PC-9 (cell line): Measurements from ENCODE around the gene SHROOM3. TPM values are rescaled to one million over a fixed set of nuclear protein-coding genes. Genes with fewer than 3 reads are reported as not detected.
A peak's percentile ranks its signal among the peaks of the same experiment; 100 is the strongest.

Experiments
- BruUV-seq: library from RNA; stranded (reverse); fragments of 400-500 nt; replicated peaks from 2 replicates; lab custom pipeline; 2021; lab: Mats Ljungman, UMichigan
- CTCF ChIA-PET: fragments of 300-600 bp; sonication (Branson Sonifier 250); formaldehyde crosslinking; loops from one replicate; lab custom pipeline; 2022; ENCODE audit warnings: antibody characterized with exemption; lab: Charles Lee
- POLR2A ChIA-PET: fragments of 300-600 bp; sonication (Branson Sonifier 250); formaldehyde crosslinking; loops from one replicate; lab custom pipeline; 2022; ENCODE audit warnings: antibody characterized with exemption; ENCODE audit not compliant: unreplicated experiment; lab: Charles Lee
- DNase-seq, 2 experiments: peaks; one replicate each; pipeline versions ENCODE4 v3.0.0 to v3.0.0-alpha.2; 2015 to 2022; ENCODE audit warnings: mixed read lengths in 1 of 2
- H2AFZ ChIP-seq: fragments of 200-600 bp; sonication (generic); 2 replicates; pipeline ENCODE4 v1.8.1; 2017; ENCODE audit warnings: antibody characterized with exemption
- H3F3A ChIP-seq: fragments of 200-600 bp; sonication (generic); 2 replicates; pipeline ENCODE4 v1.8.1; 2017; ENCODE audit warnings: antibody characterized with exemption, mild to moderate bottlenecking, low read depth; ENCODE audit not compliant: insufficient read depth
- H3K27ac ChIP-seq: fragments of 200-600 bp; sonication (generic); 2 replicates; pipeline ENCODE4 v1.6.1; 2016; ENCODE audit warnings: mixed run types
- H3K27me3 ChIP-seq: fragments of 200-600 bp; sonication (generic); 2 replicates; pipeline ENCODE4 v1.6.1; 2016; ENCODE audit warnings: low read depth, mixed run types; ENCODE audit not compliant: insufficient read depth
- H3K36me3 ChIP-seq: fragments of 200-600 bp; sonication (generic); 2 replicates; pipeline ENCODE4 v1.6.1; 2016; ENCODE audit warnings: low read depth, mixed run types
- H3K4me1 ChIP-seq: fragments of 200-600 bp; sonication (generic); replicated peaks from 2 replicates; pipeline ENCODE4 v1.6.1; 2016; ENCODE audit warnings: mixed run types; ENCODE audit not compliant: insufficient read depth
- H3K4me2 ChIP-seq: fragments of 200-600 bp; sonication (generic); 2 replicates; pipeline ENCODE4 v1.6.1; 2017; ENCODE audit warnings: mixed run types
- H3K4me3 ChIP-seq: fragments of 200-600 bp; sonication (generic); 2 replicates; pipeline ENCODE4 v1.6.1; 2016; ENCODE audit warnings: mixed run types
- H3K79me2 ChIP-seq: fragments of 200-600 bp; sonication (generic); 2 replicates; pipeline ENCODE4 v1.6.1; 2017; ENCODE audit warnings: low read depth, mixed run types
- H3K9me2 ChIP-seq: fragments of 200-600 bp; sonication (generic); 2 replicates; pipeline ENCODE4 v1.8.1; 2017; ENCODE audit warnings: mild to moderate bottlenecking; ENCODE audit not compliant: insufficient read depth
- H3K9me3 ChIP-seq: fragments of 200-600 bp; sonication (generic); 2 replicates; pipeline ENCODE4 v1.8.1; 2016; ENCODE audit warnings: low read depth; ENCODE audit not compliant: insufficient read depth
- H4K20me1 ChIP-seq: fragments of 200-600 bp; sonication (generic); 2 replicates; pipeline ENCODE4 v1.8.1; 2017; ENCODE audit not compliant: insufficient read depth
- CTCF ChIP-seq: fragments of 200-600 bp; sonication (generic); conservative IDR thresholded peaks from 2 replicates; pipeline ENCODE4 v1.6.1; 2017; ENCODE audit warnings: mixed run types, antibody characterized with exemption, mild to moderate bottlenecking, moderate library complexity
- EZH2 ChIP-seq: fragments of 200-600 bp; sonication (generic); IDR thresholded peaks from 2 replicates; pipeline ENCODE4 v1.8.0; 2017; ENCODE audit warnings: antibody characterized with exemption, low read depth
- intact Hi-C: fragments of 100-400 bp; cut with micrococcal nuclease; formaldehyde crosslinking; loops from one replicate; pipeline ENCODE4 v1.10.0; 2022; ENCODE audit not compliant: unreplicated experiment
- total RNA-seq: library from RNA; stranded (reverse); gene quantifications from 2 replicates; pipeline ENCODE4 v1.2.3, GENCODE V29; 2021

The SHROOM3 gene
- total RNA-seq, 1 experiment from 2014 or later = 44.3 TPM

GRCh38 chr4:76628251-76628650, 193.2 kb downstream of the SHROOM3 start:
- no peak overlapping the region for H3K4me2 ChIP-seq
- no TSS peak for BruUV-seq
- H3K36me3 ChIP-seq = no peaks in the 10 kb centered on the region
- H3K79me2 ChIP-seq = no peaks in the 10 kb centered on the region
- no peak overlapping the region for H2AFZ ChIP-seq
- H3K9me3 ChIP-seq = no peaks in the 10 kb centered on the region
- peaks cover 6% of the 10 kb centered on the region for H3F3A ChIP-seq
- H3K9me2 ChIP-seq = no peaks in the 10 kb centered on the region
- H3K27ac ChIP-seq = no peak overlapping the region
- CTCF ChIA-PET = no interaction called here
- H3K4me3 ChIP-seq = no peak overlapping the region
- no peak for TF ChIP-seq CTCF
- TF ChIP-seq EZH2 = no peak
- no peaks in the 10 kb centered on the region for H4K20me1 ChIP-seq
- intact Hi-C loops = no loop called here
- no peaks in the 10 kb centered on the region for H3K27me3 ChIP-seq
- DNase-seq = no peak
- H3K4me1 ChIP-seq = peaks cover 18% of the 10 kb centered on the region
- POLR2A ChIA-PET = interaction anchor here (0.7 kb wide), 1 partner anchor 17 kb away, joined by 36 read pairs; no protein-coding TSS in a partner anchor

GRCh38 chr4:76630741-76631140, 195.7 kb downstream of the SHROOM3 start:
- Histone ChIP-seq H3K4me2 (no peak overlapping the region), H3K36me3 (no peaks in the 10 kb centered on the region), H3K4me1 (peaks cover 22% of the 10 kb centered on the region), H3K9me2 (no peaks in the 10 kb centered on the region), H3K9me3 (no peaks in the 10 kb centered on the region), H3K27me3 (no peaks in the 10 kb centered on the region), H2AFZ (no peak overlapping the region), H3K27ac (no peak overlapping the region), H3K4me3 (no peak overlapping the region), H3F3A (peaks cover 7% of the 10 kb centered on the region; the same call in 1 of the 2 replicates), H4K20me1 (no peaks in the 10 kb centered on the region), H3K79me2 (no peaks in the 10 kb centered on the region)
- no peak for TF ChIP-seq EZH2
- no peak for TF ChIP-seq CTCF
- ChIA-PET POLR2A (no interaction called here), CTCF (no interaction called here)
- intact Hi-C loops = no loop called here
- BruUV-seq = no TSS peak
- DNase-seq = no peak

DNA sequence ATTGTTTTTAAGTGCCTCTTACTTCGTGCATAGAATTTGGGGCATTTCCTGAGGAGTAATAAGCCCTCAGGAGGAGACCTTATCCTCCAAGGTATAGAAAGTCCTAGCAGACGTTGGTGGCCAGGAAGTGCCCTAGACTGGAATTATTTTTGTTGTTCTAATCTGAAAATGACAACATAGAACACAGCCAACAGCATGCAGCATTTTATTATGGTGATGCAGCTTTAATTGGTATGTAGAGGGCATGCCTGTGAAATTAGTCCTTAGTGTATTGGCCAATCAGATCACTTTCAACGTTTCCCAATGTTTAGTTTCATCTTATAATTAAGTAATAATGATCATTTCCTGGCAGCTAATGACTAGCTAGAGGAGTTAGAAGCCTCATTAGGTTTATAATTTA, 199.2 kb downstream of the SHROOM3 start:
- Histone ChIP-seq H3K4me1 (peaks cover 57% of the 10 kb centered on the region), H3K27ac (peak overlapping the region; percentile 76), H3K4me3 (peak overlapping the region; percentile 28; the same call in 1 of the 2 replicates), H3K79me2 (no peaks in the 10 kb centered on the region), H3K9me2 (no peaks in the 10 kb centered on the region), H3F3A (peaks cover 22% of the 10 kb centered on the region; the same call in 1 of the 2 replicates), H2AFZ (no peak overlapping the region; the same call in 1 of the 2 replicates), H3K4me2 (peak overlapping the region; percentile 72), H4K20me1 (no peaks in the 10 kb centered on the region), H3K27me3 (no peaks in the 10 kb centered on the region), H3K9me3 (no peaks in the 10 kb centered on the region), H3K36me3 (no peaks in the 10 kb centered on the region)
- ChIA-PET CTCF (no interaction called here), POLR2A (interaction anchor here (0.7 kb wide), 1 partner anchor 234 kb away, joined by 8 read pairs; no protein-coding TSS in a partner anchor)
- BruUV-seq = no TSS peak
- intact Hi-C loops = no loop called here
- DNase-seq = peak in 1 of 2 experiments; percentile 87
- TF ChIP-seq CTCF (no peak), EZH2 (no peak)
